ENCODE results near the gene COL9A3. TPM values are rescaled to one million over a fixed set of nuclear protein-coding genes. Genes with fewer than 3 reads are reported as not detected.

The COL9A3 gene
- total RNA-seq, 1 experiment from 2014 or later: 0.08 TPM

DNA sequence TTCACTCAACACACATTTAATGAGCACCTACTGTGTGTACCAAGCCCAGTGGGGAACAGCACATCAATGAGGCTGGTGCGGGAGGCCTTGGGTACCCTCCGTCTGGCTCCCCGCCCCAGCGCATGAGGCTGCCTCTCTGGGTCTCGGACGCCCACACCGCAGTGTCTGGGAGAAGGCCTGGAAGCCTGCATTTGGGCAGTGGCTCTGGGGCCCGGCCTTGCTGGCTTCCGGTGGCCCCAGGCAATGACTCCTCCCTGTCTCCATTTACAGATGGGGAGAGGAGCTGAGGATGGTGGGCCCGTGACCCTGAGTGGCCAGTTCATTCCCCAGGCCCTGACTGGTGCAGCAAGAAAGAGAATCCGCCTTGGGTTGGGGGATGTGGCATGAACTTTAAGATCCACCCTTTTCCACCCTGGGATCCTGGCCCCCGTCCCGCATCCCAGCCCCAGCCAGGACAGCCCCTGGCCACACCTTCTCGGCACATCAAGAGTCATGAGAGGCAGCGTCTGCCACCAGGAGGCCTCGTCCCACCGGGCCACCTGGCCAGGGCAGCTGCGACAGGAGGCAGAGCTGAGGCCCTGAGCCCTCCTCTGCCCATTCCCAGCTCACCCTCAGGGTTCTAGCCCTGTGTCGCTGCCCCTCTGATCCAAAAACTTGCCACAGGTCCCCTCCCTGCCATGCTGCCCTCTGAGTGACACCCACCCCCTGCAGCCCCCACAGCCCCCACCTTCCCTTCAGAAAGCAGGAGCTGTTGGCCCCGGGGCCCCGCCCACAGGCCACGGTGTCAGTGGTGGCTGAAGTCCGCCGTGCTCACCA lies 38.0 kb upstream of the COL9A3 start:
- no peak for DNase-seq (ENCODE audit: low read depth)

DNA sequence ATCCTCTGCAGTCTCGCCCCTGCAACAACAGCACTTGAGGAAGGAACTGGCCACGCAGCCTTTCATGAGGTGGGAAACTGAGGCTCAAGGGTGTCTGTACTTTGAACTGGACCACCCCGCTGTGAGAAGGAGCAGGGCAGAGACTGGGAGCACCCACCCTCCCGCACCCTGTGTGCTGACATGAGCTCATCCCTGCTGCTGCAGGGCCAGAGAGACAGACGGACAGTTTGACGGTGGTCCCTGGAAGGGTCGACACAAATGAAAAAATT lies 37.5 kb upstream of the COL9A3 start:
- DNase-seq (ENCODE audit: low read depth): no peak

DNA sequence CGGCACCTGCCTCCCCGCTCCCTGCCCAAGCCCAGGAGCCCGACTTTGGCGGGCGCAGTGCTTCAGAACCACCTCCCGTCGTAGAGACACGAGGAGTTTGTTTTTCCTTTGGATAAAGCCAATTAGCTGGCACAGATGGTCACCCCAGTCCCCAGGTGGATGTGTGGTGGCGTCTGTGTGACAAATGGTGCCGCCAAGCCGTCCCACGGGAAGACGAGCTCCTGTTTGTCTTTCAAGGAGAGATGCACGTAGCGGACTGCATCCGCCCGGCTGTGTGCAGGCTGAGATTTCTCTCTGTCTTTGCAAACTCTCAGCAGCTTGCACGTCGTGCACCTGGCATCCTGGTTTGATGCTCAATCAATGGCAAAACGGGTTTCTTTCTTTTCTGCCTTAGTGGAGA lies 36.6 kb upstream of the COL9A3 start:
- DNase-seq (ENCODE audit: low read depth): no peak

DNA sequence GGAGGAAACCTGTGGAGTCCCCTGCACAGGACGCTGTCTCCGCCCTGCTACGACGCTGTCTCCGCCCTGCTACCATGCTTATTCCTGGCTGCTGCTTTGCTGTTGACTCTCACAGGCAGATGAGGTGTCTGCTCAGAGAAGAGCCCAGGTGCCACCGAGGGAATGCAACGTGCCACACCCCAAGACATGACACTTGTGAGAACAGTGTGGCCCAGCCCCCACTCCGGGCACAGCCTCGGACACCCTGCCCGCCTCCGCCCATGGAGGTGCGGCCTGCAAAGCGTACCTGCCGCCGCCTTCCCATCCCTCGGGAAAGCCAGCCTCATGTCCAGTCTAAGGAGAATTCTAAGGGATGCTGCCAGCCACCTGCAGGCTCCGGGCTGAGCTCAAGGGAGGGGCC lies 36.2 kb upstream of the COL9A3 start:
- no peak for DNase-seq (ENCODE audit: low read depth)

DNA sequence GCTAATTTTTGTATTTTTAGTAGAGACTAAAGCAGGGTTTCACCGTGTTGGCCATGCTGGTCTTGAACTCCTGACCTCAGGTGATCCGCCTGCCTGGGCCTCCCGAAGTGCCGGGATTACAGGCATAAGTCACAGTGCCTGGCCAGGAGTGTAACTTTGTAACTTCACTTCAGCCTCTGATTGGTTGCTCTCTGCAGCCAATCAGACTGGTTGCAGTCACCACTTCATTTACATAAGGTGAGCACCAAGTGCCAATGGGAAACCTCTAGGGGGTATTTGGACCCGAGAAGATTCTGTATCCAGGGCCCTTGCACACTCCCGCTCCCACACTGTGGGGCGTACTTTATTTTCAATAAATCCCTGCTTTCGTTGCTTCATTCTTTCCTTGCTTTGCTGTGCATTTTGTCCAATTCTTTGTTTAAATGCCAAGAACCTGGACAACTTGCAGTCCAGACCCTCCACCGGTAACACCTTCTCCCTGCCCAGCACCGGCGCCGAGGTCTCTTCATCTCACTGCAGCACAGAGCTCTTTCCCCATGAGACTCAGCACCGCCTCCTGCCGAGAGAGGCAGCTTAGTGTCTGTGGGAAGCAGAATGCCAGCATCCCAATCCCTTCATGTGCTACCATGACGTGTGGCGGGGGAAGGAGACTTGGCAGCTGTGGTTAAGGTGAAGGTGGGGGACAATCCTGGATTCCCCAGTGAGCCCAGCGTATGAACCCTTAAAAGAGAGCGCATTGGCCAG lies 34.5 kb upstream of the COL9A3 start:
- DNase-seq (ENCODE audit: low read depth): no peak

DNA sequence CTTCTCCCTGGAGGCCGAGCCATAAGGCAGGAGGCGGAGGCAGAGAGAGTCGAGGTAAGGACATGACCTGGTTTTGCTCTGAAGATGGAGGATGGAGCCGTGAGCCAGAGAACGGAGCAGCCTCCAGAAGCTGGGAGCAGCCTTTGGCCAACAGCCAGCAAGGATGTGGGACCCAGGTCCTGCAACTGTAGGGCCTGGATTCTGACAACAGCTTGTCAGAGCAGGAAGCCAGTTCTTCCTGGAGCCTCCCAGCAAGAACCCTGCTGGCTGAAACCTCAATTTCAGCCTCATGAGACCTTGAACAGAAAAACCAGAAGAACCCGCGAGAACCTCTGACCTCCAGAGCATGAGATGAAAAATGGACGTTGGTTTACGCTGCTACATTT lies 34.0 kb upstream of the COL9A3 start:
- DNase-seq (ENCODE audit: low read depth): peak; percentile 43

DNA sequence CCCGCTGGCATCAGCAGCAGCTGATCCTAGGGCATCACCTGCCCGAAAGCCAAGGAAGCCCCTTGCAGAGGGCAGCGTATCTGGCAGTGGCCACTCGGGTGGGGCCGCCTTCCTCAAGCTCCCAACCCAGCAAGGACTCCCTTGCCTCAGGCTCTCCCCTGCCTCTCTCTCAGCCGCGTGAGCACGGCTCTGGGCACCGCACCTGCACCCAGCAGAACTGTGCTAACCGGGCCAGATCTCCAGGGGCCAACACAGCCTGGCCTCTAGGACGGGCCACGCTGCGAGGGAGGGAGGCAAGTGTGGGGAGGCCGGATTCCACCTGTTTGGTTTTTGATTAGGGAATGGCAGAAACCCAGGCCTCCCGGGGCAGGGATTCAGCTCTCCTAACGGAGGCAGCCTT lies 32.4 kb upstream of the COL9A3 start:
- DNase-seq (ENCODE audit: low read depth): no peak

DNA sequence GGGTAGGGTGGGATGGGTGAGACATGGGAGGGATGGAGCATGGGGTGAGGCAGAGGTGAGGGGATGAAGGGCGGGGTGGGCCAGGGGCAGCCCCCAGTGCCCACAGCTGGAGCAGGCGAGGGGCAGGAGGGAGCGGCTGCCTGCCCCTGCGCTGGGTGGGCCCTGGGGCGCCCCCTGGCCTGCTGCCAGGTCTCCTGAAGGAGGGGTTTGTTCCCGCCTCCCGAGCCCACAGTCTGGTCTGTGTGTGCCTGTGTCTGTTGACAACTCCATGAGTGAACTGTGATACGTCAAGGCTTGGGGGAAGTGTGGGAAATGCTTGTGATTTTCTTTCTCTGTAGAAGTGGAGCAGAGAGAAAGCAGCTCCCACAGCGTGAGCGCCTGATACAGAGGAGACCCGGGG lies 31.5 kb upstream of the COL9A3 start:
- no peak for DNase-seq (ENCODE audit: low read depth)

DNA sequence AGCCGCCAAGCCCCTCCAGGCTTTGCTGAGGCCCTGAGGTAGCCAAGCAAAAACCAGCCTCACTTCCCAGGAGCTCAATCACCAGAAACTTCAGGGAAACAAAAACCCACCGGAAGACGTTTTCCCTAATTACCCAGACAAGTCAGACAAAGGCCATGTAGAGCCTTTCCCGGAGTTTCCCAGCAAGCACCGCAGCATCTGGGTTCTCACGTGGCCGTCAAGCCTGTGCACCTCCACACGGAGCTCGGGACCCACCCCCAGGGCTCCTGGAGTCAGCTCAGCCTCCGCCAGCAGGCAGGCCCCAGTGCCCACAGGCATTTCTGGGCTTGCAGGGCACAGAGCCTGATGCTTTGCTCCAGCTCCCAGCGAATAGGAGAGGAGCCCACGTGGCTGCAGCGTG lies 30.7 kb upstream of the COL9A3 start:
- DNase-seq (ENCODE audit: low read depth): no peak

DNA sequence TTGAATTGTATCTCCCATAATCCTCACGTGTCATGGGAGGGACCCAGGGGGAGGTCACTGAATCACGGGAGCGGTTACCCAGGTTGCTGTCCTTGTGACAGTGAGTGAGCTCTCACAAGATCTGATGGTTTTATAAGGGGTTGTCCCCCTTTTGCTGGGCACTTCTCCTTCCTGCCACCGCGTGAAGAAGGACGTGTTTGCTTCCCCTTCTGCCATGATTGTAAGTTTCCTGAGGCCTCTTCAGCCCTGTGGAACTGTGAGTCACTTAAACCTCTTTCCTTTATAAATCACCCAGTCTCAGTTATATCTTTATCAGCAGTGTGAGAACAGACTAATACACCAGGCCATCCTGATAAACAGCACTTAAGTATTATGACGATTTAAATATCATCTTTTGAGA lies 29.5 kb upstream of the COL9A3 start:
- DNase-seq (ENCODE audit: low read depth): no peak

DNA sequence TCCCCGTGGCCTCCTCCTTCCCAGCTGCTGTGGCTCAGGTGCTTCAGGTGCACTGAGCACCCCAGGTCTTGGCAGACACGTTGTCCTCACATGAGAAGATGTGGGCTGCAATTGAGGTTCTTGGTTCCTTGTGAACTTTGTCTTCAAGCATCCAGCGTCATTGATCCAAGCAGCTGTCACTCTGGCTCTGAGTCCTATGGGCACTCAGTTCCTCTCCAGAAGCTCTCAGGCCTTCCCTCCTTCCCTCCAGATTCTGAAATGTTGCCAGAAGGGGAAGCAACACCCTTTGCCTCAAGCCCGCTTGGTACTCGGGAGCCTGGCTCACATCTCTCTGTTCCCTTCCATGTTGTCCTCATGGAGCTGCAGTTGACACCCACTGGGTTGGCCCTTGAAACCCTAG lies 29.0 kb upstream of the COL9A3 start:
- DNase-seq (ENCODE audit: low read depth): no peak

DNA sequence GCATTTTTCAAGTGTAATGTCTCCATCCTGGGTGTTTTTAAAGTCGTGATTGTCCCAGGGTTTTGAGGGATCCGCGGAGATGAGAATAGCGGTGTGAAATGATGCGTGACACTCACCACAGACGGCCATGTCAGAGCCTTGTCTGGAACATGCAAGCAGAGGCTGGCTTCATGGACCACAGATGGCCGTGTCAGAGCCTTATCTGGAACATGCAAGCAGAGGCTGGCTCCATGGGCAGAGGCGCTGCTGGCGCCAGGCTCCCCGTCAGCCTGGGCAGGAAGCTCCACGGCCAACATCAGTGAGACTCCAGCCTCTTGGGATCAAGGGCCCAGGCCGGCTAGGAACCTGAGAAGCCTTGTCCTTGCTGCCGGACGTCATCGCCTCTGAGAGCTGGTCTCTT lies 28.2 kb upstream of the COL9A3 start:
- DNase-seq (ENCODE audit: low read depth): no peak

DNA sequence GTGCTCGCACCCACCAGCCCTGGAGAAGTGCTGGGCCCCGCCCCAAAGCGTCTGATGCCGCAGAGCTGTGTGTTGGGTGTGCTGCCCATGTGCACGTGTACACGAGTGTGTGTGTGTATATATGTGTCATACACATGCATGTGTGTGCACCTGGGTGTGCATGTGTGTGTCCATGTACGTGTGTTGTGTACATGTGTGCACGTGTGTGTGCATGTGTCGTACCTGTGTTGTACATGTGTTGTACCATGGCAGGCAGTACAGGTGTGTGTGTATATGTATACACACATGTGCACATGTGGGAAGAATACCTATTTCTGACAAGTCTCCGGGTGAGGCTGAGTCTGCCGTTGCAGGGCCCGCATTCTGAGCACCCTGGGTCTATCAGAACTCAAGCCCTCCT lies 26.8 kb upstream of the COL9A3 start:
- DNase-seq (ENCODE audit: low read depth): no peak

DNA sequence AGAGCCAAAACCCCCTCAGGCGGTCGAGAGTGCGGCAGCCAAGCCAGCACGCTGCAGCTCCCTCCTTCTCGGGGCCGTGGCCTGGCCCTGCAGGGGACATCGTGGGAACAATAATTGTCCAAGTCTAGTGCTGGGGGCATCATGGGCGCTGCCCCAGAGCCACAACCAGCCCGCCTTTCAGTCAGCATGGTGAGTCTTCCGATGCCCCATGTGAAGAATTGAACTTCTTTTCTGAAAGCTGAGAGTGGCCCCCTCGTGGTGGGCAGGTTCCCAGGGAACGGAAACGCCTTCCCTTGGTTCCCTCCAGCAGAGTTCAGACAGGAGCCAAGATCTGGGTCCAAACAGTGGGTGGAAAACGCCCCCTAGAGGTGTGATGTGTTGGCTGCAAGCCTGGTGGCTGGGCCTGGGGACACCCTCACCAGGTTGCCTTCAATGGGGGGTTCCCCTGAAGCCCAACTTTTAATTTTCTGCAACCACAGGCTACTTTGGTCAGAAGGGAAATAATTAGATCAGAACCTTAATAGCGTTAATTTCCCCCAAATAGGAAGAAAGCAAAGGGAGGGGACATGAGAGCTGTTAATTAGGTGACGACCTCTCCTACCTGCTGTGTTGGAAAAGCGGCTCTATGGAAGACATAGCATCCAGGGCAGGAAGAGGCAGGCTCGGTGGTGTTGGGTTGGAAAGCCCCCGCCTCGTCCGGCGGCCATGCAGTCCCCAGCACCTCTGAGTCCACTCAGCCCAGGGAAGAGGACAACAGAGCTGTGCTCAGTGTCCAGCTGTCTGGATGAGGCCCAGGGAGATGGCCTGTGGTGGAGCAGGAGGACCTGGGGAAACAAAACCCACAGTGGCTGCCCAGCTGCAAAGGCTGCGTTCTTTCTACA lies 25.3 kb upstream of the COL9A3 start:
- DNase-seq (ENCODE audit: low read depth): peak; percentile 91

DNA sequence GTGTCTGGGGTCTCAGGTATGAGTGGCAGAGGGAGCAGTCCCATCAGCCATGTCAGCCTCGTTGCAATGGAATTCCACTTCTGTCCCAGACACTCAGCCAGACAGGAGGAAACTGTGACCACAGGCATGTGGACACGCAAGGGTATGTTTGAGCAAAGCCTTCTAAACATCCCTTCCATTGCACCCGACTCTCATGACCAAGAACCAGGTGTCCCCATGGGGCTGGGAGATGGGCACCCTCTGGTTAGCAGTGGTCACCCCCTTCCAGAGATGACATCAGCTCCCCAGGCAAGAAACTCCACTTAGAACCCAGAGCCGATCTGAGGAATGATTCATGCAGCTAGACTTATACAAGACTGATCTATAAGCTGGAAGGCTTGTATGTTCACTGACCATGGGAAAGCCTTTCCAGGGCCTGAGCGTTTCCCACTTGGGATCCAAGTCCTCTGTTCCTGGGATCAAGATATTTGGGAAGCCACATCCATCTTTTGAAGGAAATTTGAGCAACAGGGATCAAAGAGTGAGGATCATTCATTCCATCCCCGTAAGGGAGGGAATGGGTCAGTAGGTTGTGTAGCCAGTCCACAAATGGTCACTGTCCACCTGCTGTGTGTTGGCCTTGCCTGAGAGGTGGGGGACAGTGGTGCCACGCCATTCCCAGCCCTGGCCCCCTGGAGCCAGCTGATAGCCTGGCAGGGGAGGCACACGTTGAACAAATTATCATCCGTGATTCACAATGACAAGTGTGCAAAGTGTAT lies 24.5 kb upstream of the COL9A3 start:
- peak; percentile 83 for DNase-seq (ENCODE audit: low read depth)

DNA sequence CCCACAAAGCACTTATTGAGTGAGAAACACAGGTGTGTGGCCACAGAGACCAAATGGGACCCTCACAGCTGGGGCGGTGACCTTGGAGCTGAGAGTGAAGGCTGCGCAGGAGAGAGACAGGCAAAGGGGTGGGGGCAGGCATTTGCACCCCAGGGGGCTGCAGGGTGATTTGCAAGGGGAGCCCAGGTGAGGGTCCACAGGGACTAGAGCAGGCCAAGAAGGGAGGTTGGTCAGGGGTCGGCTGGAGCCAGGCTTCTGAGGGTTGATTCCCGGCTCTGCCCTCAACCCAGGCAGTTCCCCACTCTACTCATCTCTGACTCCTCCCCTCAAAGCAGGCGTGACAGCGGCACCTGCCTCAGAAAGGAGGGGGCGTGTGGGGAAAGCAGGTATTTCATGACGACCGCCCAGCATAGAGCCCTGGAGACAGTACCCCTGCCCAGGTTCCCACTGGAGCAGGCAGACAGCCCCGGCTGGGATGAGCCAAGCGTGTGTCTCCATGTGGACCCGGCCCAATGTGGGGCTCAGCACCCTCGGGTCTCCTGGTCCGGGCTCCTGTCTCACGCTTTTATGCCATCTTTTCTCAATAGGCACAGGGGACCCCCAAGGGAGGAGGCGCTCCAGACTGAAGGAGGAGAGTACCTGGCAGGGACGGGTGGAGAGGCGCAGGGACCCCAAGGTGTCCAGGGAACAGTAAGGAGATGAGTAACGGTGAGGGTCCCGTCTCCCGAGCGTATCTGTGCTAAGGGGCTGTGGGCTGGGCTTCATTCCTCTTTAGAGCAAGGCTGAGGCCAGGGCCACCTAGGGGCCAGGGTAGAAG lies 23.7 kb upstream of the COL9A3 start:
- DNase-seq (ENCODE audit: low read depth): no peak

DNA sequence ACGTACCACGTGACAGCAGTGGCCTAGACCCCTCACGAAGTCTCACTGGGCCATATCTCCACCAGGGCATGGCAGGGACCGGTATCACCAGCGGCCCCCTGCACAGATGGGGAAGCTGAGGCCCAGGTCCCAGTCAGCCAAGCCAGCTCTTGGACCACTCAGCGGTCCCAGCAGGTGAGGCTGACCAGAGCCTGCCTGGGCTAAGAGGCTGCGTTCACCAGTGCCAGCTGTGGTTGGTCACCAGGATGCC lies 23.2 kb upstream of the COL9A3 start:
- DNase-seq (ENCODE audit: low read depth): no peak

DNA sequence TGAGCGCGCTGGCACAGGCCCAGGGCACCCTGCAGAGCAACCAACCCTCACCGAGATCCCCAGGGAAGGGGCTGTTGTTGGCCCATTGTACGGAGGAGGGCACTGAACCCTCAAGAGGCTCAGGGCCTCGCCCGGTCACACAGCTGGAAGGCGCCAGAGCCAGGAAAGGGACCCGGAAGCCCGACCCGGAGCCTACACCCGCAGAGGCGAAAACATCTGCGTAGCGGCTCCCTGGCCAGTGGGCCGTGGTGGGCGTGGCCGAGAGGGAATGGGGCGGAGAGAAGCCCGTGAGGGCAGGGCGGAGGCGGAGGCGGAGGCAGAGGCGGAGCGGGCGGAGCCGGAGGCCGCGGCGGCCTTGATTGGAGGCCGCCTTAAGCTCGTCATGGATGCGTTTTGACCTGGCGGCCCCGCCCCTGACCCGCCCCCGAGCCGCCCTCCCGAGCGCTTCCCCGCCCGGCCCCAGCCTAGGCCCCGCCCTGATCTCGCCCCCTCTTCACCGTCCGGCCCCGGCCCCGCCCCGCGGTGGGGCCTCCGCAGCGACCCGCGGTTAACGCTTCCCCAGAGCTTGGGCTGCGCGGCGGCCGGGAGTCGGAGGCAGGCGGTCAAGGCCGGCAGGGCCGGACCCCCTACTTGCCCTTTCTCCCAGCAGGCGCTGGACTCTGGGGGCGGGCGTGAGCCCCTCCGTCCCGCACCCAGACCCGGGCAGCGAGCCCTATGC lies 22.7 kb upstream of the COL9A3 start:
- peak; percentile 89 for DNase-seq (ENCODE audit: low read depth)

DNA sequence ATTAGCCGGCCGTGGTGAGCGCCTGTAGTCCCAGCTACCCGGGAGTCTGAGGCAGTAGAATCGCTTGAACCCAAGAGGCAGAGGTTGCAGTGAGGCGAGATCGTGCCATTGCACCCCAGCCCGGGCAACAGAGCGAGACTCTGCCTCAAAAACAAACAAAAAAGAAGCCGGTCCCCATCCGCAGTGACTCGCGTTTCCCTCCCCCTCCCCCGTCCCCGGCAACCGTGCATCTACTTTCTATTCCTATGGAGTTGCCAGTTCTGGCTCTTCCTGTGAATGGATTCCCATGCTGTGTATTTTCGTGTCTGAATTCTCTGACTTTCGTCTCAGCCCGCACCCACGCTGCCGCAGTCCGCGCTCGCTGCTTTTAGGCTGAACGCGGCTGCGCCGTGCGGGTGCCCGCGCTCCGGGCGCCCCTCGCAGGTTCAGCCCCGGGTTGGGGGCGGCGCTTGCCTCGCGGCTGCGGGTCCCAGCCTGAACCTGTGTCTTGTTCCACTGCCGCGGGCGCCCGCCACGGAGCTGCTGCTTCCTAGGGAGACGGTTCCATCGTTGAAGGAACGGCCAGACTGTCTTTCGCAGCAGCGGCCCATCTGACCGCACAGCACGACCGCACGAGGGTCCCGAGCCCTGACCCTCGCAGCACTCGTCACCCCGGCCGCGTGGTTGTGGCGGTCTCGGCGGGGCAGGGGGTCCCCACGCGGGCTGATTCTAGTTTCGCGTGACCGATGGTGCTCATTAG lies 21.7 kb upstream of the COL9A3 start:
- peak; percentile 63 for DNase-seq (ENCODE audit: low read depth)
